ENCODE results near the gene CCDC167. TPM values are rescaled to one million over a fixed set of nuclear protein-coding genes. Genes with fewer than 3 reads are reported as not detected.

The CCDC167 gene
- total and polyA plus RNA-seq, 2 of the 8 experiments (the other 6 are each of a cell fraction or from before 2014, with no cell fraction given): 11.0 to 26.5 TPM

DNA sequence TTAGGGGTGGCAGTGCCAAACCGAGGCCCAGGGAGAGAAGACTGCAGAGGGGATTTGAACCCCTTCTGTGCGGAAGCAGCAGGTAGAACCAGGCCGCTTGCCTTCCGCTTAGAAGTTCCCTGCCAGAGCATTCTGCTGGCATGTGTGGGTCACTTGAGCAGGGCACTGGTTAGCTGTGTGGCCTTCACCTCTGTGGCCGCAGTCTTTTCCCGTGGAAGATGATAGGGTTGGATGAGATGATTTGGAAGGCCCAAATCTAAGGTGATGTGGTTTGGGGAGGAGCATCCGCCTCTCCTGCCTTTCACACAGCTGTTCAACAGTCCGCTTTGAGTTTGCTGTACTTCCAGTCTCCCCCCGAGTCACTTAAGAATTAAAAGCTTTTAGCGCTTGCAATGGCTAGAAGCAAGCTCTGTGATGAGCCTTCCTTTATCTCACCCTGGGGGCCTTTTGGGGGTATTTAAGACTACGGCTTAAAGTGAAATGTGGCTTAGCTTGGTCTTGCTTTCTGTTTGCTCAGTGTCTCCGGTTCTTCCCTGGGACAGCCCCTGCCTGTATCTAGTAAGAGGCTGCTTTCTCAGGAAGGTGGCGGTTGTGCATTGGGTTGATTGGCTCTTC is 65.9 kb downstream of the CCDC167 start:
- Histone ChIP-seq H3K9ac (replicated peaks in 1 of 4; ENCODE audit: extremely low read depth in 1 of 4, low read depth in 3 of 4, low read length in 3 of 4) (peak overlapping the region; percentile 52 to 93 (median 69)), H3K27me3 (replicated peaks in 1 of 4; ENCODE audit: control insufficient read depth in 3 of 4, extremely low read depth in 1 of 4, insufficient read depth in 3 of 4, low read length in 3 of 4) (no peaks in the 10 kb centered on the region), H4K8ac (ENCODE audit: extremely low read depth, insufficient read depth, low read length) (peak overlapping the region; percentile 96), H2BK120ac (replicated peaks; ENCODE audit: low read depth, low read length) (no peak overlapping the region), H3K4me1 (replicated peaks in 1 of 4; ENCODE audit: control insufficient read depth in 3 of 4, insufficient read depth in 4 of 4, low read length in 3 of 4) (peaks cover 0 to 12% (median 3%) of the 10 kb centered on the region in 4 experiments; a peak in 4 of 7 replicates), H2BK20ac (ENCODE audit: low read length) (no peak overlapping the region), H2AK5ac (ENCODE audit: low read depth, low read length) (no peak overlapping the region), H3K79me1 (ENCODE audit: low read depth, low read length) (peaks cover 8% of the 10 kb centered on the region), H3K18ac (ENCODE audit: extremely low read depth, low read length) (no peak overlapping the region), H2BK15ac (ENCODE audit: low read length) (no peak overlapping the region), H4K91ac (replicated peaks; ENCODE audit: insufficient read length, low read length) (no peak overlapping the region), H3K9me3 (ENCODE audit: insufficient read depth in 2 of 2, low read depth in 1 of 2, low read length in 1 of 2) (no peaks in the 10 kb centered on the region), H4K20me1 (replicated peaks in 1 of 2; ENCODE audit: control insufficient read depth in 1 of 2, insufficient read depth in 2 of 2, low read length in 2 of 2) (no peaks in the 10 kb centered on the region), H2AFZ (ENCODE audit: low read length) (no peak overlapping the region), H4K5ac (ENCODE audit: insufficient read length, low read depth, low read length) (no peak overlapping the region), H3K4me3 (ENCODE audit: extremely low read depth in 1 of 4, insufficient read depth in 2 of 4, low read depth in 3 of 4, low read length in 4 of 4) (peak overlapping the region; percentile 80 to 92 (median 86)), H2BK12ac (ENCODE audit: low read depth, low read length) (peak overlapping the region; percentile 44; the same call in 1 of the 2 replicates), H3K36me3 (ENCODE audit: control insufficient read depth in 2 of 4, insufficient read depth in 4 of 4, low read length in 3 of 4) (peaks cover 7 to 19% (median 9%) of the 10 kb centered on the region in 4 experiments; a peak in 5 of 8 replicates), H3K27ac (ENCODE audit: low read depth, low read length) (no peak overlapping the region), H3K14ac (ENCODE audit: insufficient read length) (no peak overlapping the region), H3K4me2 (ENCODE audit: insufficient read depth in 1 of 2, low read depth in 2 of 2, low read length in 2 of 2) (peak overlapping the region; percentile 92 to 95), H2BK5ac (ENCODE audit: low read depth, low read length) (no peak overlapping the region), H3K79me2 (ENCODE audit: control insufficient read depth in 1 of 2, insufficient read depth in 2 of 2, low read length in 2 of 2) (peaks cover 0 to 25% of the 10 kb centered on the region in 2 experiments; a peak in 2 of 4 replicates), H3K23ac (ENCODE audit: insufficient read length) (no peak overlapping the region), H3K56ac (replicated peaks; ENCODE audit: insufficient read length, low read depth, low read length) (no peak overlapping the region), H3K4ac (replicated peaks; ENCODE audit: insufficient read length, low read depth, low read length) (no peak overlapping the region), H3K23me2 (ENCODE audit: low read depth, low read length) (peaks cover 11% of the 10 kb centered on the region)
- WGBS, 2 experiments (ENCODE audit: extremely low coverage in 1 of 2, insufficient coverage in 1 of 2, insufficient read length in 1 of 2, insufficient replicate concordance in 2 of 2, low coverage in 1 of 2, low lambda C conversion rate in 2 of 2, missing lambda C conversion rate in 1 of 2): 40% methylated on average over 13 of the region's 13 CpGs; no CpG with 5 or more reads in 1 of the 2 experiments
- FAIRE-seq (no peak), DNase-seq (ENCODE audit: low read depth in 1 of 2, low spot score in 2 of 2) (no peak)
- ChIA-PET POLR2A (ENCODE audit: partially characterized antibody) (interaction anchor here (0.9 to 1.9 kb wide), 5 partner anchors 11 to 79 kb away, joined by 3 to 5 read pairs (median 3); no protein-coding TSS in a partner anchor), CTCF (ENCODE audit: partially characterized antibody) (interaction anchor here (1.2 to 2.3 kb wide), 5 partner anchors 10 to 411 kb away, joined by 3 to 10 read pairs (median 4); no protein-coding TSS in a partner anchor)
- TF ChIP-seq RFX5 (IDR thresholded peaks at IDR 0.05; ENCODE audit: borderline replicate concordance, low read depth, low read length): no peak
- no peak for TF ChIP-seq KDM1A (IDR thresholded peaks at IDR 0.05; ENCODE audit: borderline replicate concordance, low read length)
